ENCODE results near the gene ITGB8.

Gene ITGB8

DNA sequence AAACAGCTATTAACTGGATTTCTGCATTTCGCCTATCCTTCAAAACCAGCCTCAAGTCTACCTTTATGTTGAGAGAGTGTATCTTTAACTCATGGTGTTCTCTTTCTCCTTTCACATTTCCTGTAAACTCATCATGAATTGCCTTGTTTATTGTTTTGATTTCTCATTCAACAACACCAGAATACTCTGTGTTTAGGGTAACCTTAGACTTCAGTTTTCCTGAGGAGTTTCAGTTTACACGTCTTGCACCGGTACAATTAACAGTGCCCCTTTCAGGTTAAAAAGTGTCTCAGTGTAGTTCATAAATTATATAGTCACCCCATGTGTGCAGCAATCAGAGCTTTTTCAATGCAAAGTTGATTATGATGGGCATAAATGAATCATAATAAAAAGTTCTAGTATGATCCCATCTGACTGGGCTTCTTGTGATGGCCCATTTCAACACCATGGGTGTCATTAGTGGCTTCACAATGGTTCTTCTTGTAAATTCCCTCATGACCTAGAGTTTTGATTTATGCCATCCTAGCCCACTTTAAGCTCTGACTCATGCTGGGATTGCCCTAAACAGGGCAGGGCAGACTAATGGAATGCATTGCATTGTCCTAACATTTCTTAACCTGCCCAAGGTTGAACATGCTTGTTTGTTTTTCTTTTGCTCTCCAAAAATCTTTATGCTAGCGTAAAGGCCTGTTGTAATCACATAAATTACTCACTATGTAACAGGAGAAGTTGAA is 22.0 kb downstream of the ITGB8 start:
- no peak overlapping the region for H3K4me3 ChIP-seq (ENCODE audit: low read depth, low read length)
- TF ChIP-seq, protein P1, sequence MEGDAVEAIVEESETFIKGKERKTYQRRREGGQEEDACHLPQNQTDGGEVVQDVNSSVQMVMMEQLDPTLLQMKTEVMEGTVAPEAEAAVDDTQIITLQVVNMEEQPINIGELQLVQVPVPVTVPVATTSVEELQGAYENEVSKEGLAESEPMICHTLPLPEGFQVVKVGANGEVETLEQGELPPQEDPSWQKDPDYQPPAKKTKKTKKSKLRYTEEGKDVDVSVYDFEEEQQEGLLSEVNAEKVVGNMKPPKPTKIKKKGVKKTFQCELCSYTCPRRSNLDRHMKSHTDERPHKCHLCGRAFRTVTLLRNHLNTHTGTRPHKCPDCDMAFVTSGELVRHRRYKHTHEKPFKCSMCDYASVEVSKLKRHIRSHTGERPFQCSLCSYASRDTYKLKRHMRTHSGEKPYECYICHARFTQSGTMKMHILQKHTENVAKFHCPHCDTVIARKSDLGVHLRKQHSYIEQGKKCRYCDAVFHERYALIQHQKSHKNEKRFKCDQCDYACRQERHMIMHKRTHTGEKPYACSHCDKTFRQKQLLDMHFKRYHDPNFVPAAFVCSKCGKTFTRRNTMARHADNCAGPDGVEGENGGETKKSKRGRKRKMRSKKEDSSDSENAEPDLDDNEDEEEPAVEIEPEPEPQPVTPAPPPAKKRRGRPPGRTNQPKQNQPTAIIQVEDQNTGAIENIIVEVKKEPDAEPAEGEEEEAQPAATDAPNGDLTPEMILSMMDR (IDR thresholded peaks at IDR 0.05; ENCODE audit: control insufficient read depth, extremely low read depth, insufficient read depth), result no peak
- no peak for DNase-seq (ENCODE audit: low read depth)

DNA sequence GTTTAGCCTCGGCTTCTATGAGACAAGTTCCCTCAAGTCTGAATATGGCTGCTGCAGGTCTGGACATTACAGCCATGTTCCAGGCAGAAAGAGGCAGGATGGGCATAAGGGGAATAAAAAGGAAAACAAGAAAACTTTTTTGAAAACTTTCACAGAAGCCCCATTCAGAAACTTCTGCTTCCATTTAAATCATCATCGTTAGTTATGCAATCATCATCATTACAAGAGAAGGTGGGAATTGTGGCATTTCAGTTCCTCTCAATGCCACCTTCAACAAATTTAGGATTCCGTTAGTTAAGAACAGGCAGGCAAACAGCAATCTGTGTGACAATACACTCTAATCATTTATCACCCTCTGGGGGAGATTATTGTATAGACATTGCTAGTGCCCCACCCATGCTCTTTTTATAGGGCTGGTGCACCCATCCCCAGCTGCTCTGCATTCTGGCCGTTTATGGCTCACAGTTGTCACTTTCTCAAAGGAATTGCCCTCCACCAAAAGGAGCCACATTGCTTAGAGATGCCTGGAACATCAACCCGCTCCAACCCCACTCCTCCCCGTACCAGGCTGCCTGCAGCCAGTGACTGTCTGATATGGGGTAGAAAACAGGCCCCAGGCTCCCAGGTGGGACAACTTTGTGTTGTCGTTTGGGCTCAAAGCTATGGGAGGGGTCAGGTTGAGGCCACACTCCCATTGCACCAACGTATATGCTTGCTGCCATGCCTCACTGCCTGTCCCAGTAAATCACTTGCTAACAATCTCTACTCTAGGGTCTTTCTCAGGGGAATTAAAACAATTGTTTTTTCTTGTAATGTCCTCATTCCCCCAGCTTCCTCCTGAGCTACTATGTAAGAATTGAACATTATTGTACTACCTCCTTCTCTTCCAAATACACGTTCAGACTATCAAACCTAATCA is 24.2 kb downstream of the ITGB8 start:
- TF ChIP-seq, protein P1 (IDR thresholded peaks at IDR 0.05; ENCODE audit: control insufficient read depth, extremely low read depth, insufficient read depth), result no peak
- DNase-seq (ENCODE audit: low read depth), result no peak
- no peak overlapping the region for H3K4me3 ChIP-seq (ENCODE audit: low read depth, low read length)

DNA sequence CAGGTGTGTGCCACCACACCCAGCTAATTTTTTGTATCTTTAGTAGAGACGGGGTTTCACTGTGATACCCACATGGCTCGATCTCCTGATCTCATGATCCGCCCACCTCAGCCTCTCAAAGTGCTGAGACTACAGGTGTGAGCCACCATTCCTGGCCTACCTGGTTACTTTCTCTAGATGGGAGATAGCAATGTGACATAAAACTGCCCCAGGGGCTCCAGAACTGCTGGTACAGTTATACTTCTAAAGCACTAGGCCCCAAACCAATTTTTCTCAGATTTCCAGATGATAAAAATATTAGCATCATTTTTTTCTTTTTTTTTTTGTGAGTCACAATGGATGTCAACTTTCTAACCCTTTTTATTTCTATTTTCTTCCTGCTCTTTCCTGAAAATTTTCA is 27.4 kb downstream of the ITGB8 start:
- H3K4me3 ChIP-seq (ENCODE audit: low read depth, low read length), result no peak overlapping the region
- TF ChIP-seq, protein P1 (IDR thresholded peaks at IDR 0.05; ENCODE audit: control insufficient read depth, extremely low read depth, insufficient read depth), result no peak
- no peak for DNase-seq (ENCODE audit: low read depth)

DNA sequence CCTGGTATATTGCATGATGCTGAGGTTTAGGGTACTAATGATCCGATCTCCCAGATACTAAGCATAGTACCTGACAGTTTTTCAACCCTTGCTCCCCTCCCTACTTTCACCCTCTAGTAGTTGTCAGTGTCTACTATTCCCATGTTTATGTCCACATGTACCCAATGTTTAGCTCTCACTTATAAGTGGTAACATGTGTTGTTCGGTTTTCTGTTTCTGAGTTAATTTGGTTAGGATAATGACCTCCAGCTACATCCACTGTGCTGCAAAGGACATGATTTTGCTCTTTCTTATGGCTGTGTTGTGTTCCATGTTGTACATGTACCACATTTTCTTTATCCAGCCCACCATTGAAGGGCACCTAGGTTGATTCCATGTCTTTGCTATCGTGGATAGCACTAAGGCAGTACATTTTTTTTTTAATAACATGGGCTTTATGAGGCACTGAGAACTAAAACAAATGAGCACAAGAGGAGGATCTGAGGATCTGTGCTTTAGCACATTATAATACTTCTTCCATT is 28.1 kb downstream of the ITGB8 start:
- no peak overlapping the region for H3K4me3 ChIP-seq (ENCODE audit: low read depth, low read length)
- TF ChIP-seq, protein P1 (IDR thresholded peaks at IDR 0.05; ENCODE audit: control insufficient read depth, extremely low read depth, insufficient read depth), result no peak
- no peak for DNase-seq (ENCODE audit: low read depth)

DNA sequence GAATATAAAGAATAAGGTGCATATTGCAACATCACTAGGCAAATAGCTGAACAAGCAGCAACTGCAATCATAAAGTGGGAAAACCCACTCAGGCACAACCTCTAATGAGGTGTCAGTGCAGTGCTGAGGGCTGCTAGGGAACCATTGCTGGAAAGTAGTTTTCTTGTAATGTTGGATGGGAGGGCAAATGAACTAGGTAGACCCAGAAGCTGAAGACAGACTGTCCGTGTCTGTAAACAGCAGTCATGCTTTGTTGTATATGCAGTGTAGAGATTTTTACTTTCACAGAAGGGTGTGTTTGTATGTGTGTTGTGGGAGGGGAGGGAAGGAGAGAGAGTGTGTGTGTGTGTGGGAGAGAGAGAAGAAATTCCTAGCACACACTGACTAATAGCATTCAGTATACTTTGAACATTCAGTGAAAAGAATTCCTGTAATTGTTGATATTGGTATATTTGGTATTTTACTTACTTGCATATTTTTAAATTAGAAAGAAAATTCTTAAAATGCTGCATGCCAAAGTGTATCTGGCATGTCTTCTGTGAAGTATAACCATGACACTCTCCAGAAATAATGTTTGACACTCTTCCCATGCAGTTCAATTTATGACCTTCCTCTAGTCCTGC is 28.8 kb downstream of the ITGB8 start:
- DNase-seq (ENCODE audit: low read depth), result no peak
- TF ChIP-seq, protein P1 (IDR thresholded peaks at IDR 0.05; ENCODE audit: control insufficient read depth, extremely low read depth, insufficient read depth), result no peak
- no peak overlapping the region for H3K4me3 ChIP-seq (ENCODE audit: low read depth, low read length)

DNA sequence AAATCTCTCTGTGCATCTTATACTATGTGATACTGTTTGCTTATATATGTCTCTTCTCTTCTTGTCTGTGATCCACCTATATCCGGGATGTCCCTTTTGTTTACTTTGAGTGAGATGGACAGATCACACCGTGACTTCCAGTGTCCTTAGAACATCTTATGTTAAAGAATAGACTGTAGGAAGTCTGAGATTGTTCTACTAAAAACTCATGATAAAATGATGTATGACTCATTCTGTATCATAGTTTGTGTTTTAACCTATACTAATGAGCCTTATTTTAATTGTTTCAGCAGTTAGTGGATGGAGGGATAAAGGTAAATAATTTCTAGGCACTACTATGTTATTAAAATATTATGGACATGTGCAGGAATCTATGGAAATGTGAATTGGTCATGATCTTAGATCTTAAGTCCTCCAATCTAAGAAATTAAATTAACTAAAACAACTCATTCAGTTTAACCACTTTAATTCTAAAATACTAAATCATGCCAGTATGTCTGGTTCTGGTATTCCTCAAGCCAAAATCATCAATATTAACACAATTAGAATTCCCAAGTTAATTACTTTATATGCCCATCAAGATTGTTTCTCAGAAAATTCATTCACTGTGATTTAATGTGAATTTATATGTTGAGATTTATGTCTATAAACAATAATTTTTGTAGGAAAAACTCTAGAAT is 32.0 kb downstream of the ITGB8 start:
- TF ChIP-seq, protein P1 (IDR thresholded peaks at IDR 0.05; ENCODE audit: control insufficient read depth, extremely low read depth, insufficient read depth), result no peak
- H3K4me3 ChIP-seq (ENCODE audit: low read depth, low read length), result no peak overlapping the region
- DNase-seq (ENCODE audit: low read depth), result no peak
